Stimulated activated CD8-positive, alpha-beta memory T cell treated with anti-CD3 and anti-CD28 coated beads, Interleukin-4, amount 100 ng/mL, for 4 hours (primary cell): ENCODE data around the gene TAS2R42.

Experiments
- DNase-seq, 2 donors: peaks; one replicate each; pipeline ENCODE4 v3.0.0-alpha.2; 2020; ENCODE audit warnings: low read depth in 2 of 2, low spot score in 1 of 2

TAS2R42 gene

DNA sequence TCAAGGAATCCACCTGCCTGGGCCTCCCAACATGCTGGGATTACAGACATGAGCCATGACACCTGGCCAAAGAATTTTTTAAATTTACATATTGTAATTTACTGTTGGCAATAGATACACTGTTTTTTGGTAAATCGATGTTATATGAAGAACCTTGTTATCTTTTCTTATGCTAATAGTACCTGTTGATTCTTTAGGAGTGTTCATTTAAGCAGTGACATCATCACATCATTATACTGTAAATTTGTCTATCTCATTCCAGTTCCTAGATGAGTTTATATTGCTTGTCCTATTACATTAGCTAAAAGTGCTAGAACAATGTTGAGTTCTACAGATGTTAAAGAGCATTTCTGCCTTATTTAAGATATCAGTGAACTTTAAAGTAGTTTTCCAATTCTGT lies 39.3 kb downstream of the TAS2R42 start:
- no peak for DNase-seq

DNA sequence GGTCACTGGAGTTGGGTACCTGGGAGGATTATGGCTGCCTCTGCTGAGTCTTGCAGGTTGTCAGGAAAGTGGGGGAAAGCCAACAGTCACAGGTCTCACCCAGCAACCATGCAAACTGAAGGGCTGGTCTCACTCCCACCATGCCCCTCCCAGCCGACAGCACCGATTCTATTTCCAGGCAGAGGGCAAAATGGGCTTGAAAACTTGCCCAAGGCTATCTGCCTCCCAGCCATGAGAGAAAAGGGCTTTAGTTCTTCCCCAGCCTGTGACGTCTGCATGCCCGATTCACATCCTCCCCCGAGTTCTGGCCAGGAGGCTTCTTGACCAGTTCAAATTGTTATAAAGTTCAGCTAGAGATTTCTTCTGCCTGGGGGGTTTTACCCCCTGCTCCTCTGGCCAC lies 42.4 kb downstream of the TAS2R42 start:
- DNase-seq = no peak

DNA sequence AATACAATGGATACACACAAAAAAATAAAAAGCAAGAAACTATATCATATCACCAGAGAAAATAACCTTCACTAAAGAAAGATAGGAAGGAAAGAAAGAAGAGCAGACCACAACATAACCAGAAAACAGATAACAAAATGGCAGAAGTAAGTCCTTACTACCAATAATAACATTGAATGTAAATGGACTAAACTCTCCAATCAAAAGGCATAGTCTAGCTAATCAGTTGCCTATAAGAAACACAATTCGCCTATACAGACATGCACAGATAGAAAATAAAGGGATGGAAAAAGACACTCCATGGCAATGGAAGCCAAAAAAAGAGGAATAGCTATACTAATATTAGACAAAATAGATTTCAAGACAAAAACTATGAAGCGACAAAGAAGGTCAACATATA lies 43.4 kb downstream of the TAS2R42 start:
- DNase-seq = no peak

DNA sequence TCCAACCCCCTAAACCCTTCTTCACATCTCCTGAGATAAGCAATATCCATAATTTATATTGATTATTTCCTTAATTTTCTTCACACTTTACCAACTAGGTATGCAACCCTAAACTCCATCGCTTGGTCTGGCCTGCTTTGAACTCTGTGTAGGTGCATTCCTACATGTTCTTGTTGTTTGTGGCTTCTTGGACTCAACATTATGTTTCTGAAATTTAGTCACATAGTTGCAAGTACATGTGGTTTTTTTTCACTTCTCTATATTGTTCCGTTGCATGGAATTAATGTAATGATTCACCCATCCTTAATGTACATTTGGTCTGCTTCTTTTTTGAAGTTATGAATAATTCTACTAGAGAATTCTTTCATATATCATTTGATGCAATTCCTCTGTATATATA lies 50.7 kb downstream of the TAS2R42 start:
- no peak for DNase-seq
